KOPT-K1 (cell line): ENCODE data around the gene PPP1R3A.

Experiments used
- H3K27ac ChIP-seq: fragments of 200-600 bp; sonication (generic); 2 replicates; pipeline ENCODE4 v1.5.1; 2016; ENCODE audit warnings: antibody characterized with exemption, mild to moderate bottlenecking, low read depth, low read length; ENCODE audit not compliant: poor library complexity, severe bottlenecking
- H3K36me3 ChIP-seq: fragments of 200-600 bp; sonication (generic); 2 replicates; pipeline ENCODE4 v1.5.1; 2017; ENCODE audit warnings: antibody characterized with exemption, mild to moderate bottlenecking, low read length, moderate library complexity; ENCODE audit not compliant: insufficient read depth
- H3K9me3 ChIP-seq: fragments of 200-600 bp; sonication (generic); 2 replicates; pipeline ENCODE4 v1.5.1; 2017; ENCODE audit warnings: antibody characterized with exemption, low read length, mild to moderate bottlenecking; ENCODE audit not compliant: insufficient read depth, poor library complexity, severe bottlenecking

PPP1R3A gene

GRCh38 chr7:113912876-113913275 is 5.9 kb downstream of the PPP1R3A start:
- Histone ChIP-seq H3K36me3 (no peaks in the 10 kb centered on the region), H3K27ac (no peak overlapping the region), H3K9me3 (no peaks in the 10 kb centered on the region)

- Histone ChIP-seq H3K9me3 (no peaks in the 10 kb centered on the region), H3K27ac (no peak overlapping the region), H3K36me3 (no peaks in the 10 kb centered on the region)
Measured at GRCh38 chr7:113907617-113908016, 11.2 kb downstream of the PPP1R3A start.

- Histone ChIP-seq H3K36me3 (no peaks in the 10 kb centered on the region), H3K27ac (no peak overlapping the region), H3K9me3 (no peaks in the 10 kb centered on the region)
Measured at GRCh38 chr7:113904521-113904920, 14.3 kb downstream of the PPP1R3A start.

- Histone ChIP-seq H3K27ac (no peak overlapping the region), H3K36me3 (no peaks in the 10 kb centered on the region), H3K9me3 (no peaks in the 10 kb centered on the region)
Measured at GRCh38 chr7:113892818-113893217, 26.0 kb downstream of the PPP1R3A start.

GRCh38 chr7:113891828-113892227 is 27.0 kb downstream of the PPP1R3A start:
- Histone ChIP-seq H3K27ac (no peak overlapping the region), H3K9me3 (no peaks in the 10 kb centered on the region)

GRCh38 chr7:113891031-113891350 is 27.8 kb downstream of the PPP1R3A start:
- Histone ChIP-seq H3K9me3 (no peaks in the 10 kb centered on the region), H3K27ac (no peak overlapping the region)

More at GRCh38 chr7:113891828-113892227, 27.0 kb downstream of the PPP1R3A start:
- H3K36me3 ChIP-seq: no peaks in the 10 kb centered on the region

GRCh38 chr7:113890331-113891030 is 28.3 kb downstream of the PPP1R3A start:
- Histone ChIP-seq H3K36me3 (no peaks in the 10 kb centered on the region), H3K9me3 (no peaks in the 10 kb centered on the region), H3K27ac (no peak overlapping the region)

More at GRCh38 chr7:113891031-113891350, 27.8 kb downstream of the PPP1R3A start:
- no peaks in the 10 kb centered on the region for H3K36me3 ChIP-seq

GRCh38 chr7:113883096-113883495 is 35.7 kb downstream of the PPP1R3A start:
- Histone ChIP-seq H3K27ac (no peak overlapping the region), H3K9me3 (no peaks in the 10 kb centered on the region), H3K36me3 (no peaks in the 10 kb centered on the region)

GRCh38 chr7:113880559-113880958 is 38.2 kb downstream of the PPP1R3A start:
- Histone ChIP-seq H3K9me3 (no peaks in the 10 kb centered on the region), H3K27ac (no peak overlapping the region), H3K36me3 (no peaks in the 10 kb centered on the region)

GRCh38 chr7:113878394-113878992 is 40.3 kb downstream of the PPP1R3A start:
- Histone ChIP-seq H3K27ac (no peak overlapping the region), H3K36me3 (no peaks in the 10 kb centered on the region), H3K9me3 (no peaks in the 10 kb centered on the region)

- no peaks in the 10 kb centered on the region for H3K36me3 ChIP-seq
- no peak overlapping the region for H3K27ac ChIP-seq
Measured at GRCh38 chr7:113875224-113875623, 43.6 kb downstream of the PPP1R3A start.

GRCh38 chr7:113873554-113874151 is 45.2 kb downstream of the PPP1R3A start:
- Histone ChIP-seq H3K9me3 (no peaks in the 10 kb centered on the region), H3K27ac (no peak overlapping the region), H3K36me3 (no peaks in the 10 kb centered on the region)

More at GRCh38 chr7:113875224-113875623, 43.6 kb downstream of the PPP1R3A start:
- no peaks in the 10 kb centered on the region for H3K9me3 ChIP-seq

- Histone ChIP-seq H3K36me3 (no peaks in the 10 kb centered on the region), H3K27ac (no peak overlapping the region)
Measured at GRCh38 chr7:113872981-113873380, 45.8 kb downstream of the PPP1R3A start.

GRCh38 chr7:113867325-113867724 is 51.5 kb downstream of the PPP1R3A start:
- Histone ChIP-seq H3K9me3 (no peaks in the 10 kb centered on the region), H3K36me3 (no peaks in the 10 kb centered on the region), H3K27ac (no peak overlapping the region)

More at GRCh38 chr7:113872981-113873380, 45.8 kb downstream of the PPP1R3A start:
- H3K9me3 ChIP-seq: no peaks in the 10 kb centered on the region

GRCh38 chr7:113856010-113856409 is 62.8 kb downstream of the PPP1R3A start:
- Histone ChIP-seq H3K36me3 (no peaks in the 10 kb centered on the region), H3K27ac (no peak overlapping the region), H3K9me3 (no peaks in the 10 kb centered on the region)

- H3K36me3 ChIP-seq: no peaks in the 10 kb centered on the region
- H3K27ac ChIP-seq: no peak overlapping the region
- H3K9me3 ChIP-seq: no peaks in the 10 kb centered on the region
Measured at GRCh38 chr7:113840954-113841353, 77.9 kb downstream of the PPP1R3A start.
